GM19397 (cell line): Measurements from ENCODE around the gene TMEM59L.

Experiments
- ATAC-seq: cut with Tn5 transposase; IDR thresholded peaks from one replicate; pipeline ENCODE4 v1.9.1; 2021; ENCODE audit warnings: mild to moderate bottlenecking, moderate library complexity; ENCODE audit not compliant: unreplicated experiment

The TMEM59L gene

DNA sequence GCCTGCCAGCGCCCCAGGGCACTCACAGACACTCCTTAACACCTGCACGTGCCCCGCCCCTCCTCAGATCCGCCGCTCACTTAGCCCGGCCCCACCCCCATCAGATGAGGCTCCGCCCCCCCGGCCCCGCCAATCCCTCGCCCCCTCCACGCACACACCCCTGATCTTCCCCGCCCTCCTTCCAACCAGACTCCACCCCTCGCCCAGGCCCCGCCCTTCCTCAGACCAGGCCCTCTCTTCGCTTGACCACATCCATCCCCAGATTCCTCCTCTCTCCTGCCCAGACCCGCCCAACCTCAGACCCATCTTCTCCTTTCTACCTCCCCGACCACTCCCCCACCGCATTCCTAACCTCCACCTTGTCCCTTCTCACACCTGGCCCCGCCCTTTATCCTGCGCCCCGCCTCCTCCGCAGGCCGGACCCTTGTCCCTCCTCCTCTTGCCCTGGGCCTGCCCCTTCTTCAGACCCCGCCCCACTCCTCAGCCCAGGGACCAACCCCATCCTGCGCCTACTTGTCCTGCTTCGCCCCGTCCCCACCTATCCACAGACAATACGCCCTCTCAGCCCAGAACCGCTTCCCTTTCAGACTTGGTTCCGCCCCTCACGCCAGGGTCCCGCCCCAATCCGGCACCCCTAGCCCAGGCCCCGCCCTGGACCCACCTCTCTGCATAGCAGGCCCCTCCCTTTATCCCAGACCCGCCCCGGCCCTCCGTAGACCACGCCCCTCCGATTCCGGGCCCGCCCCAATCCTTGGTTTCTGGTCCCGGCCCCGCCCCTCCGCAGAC lies 23.7 kb downstream of the TMEM59L start:
- ATAC-seq: peak; percentile 86

DNA sequence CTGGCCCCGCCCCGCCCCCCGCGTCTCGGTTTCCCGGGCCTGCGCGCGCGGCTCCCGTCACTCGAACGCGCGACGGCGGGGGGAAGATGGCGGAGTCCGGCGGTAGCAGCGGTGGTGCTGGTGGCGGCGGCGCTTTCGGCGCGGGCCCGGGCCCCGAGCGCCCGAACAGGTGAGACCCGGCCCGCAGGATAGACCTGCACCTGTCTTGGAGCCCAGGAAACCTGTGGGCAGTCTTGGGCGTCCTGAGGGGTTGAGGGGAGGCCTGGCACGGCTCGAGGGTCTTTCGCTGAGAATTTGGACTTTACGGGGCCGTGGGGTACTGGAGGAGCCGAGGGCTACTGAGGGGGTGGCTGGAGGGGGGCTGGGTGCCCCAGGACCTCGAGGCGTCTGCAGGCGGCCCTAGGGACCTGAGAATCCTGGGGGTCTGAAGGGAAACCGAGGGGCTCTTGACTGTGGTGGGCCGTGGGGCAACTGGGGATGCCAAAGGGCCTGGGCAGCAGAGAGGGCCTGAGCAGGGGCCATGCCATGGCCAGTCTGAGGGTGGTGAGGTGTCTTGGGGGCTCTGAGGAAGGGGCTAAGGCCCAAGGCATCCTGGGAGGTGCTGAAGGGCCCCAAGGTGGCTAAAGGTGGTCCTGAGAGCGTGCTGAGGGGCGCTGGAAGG lies 24.4 kb downstream of the TMEM59L start, which contains the start of gene KLHL26:
Gene KLHL26, plus strand, starts transcription at position 60 of the 661 bp plus-strand sequence. Its CDS starts 27 bp downstream, at position 87.
- no peak for ATAC-seq

DNA sequence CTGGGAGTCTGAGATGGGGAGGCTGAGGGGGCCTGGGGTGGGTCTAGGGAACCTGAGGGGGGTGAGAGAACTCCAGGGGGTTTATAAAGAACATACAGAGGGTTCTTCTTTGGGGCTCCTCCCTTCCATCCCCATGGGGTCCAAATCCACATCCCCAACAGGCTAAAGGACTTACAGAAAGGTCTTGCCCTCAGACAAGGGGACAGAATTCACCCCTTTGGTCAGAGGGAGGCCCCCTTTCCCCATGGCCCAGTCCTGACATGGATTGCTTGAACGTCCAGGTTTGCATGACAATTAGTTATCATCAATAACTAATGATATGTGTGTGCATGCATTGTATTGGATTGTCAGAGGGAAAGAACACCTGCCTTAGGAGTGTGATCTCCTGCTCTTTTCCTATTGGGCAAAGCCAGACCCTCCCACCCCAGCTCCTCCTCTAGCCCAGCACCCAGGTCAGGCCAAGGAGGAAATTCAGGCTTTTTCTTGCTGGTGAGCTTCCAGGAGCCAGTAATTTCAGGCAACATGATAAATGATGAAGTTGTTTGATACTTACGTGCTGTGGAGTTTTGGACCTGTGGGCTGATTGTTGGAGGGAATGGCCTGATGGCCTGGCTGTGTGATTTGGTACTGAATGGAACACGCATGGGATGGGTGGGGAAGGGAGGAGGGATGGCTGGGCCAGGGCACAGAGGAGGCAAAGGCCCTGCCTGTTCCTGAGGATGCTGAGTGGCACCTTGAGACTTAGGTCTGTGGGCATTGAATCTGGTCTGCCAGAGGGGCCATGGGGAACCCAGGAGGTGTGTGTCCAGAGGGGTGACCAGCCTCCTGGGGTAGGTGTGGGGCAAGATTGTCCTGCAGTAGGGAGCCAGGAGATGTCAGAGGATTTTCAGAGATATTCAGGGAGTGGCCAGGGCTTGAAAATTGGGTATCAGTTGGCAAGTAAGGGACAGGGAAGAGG lies 25.3 kb downstream of the TMEM59L start:
- no peak for ATAC-seq

DNA sequence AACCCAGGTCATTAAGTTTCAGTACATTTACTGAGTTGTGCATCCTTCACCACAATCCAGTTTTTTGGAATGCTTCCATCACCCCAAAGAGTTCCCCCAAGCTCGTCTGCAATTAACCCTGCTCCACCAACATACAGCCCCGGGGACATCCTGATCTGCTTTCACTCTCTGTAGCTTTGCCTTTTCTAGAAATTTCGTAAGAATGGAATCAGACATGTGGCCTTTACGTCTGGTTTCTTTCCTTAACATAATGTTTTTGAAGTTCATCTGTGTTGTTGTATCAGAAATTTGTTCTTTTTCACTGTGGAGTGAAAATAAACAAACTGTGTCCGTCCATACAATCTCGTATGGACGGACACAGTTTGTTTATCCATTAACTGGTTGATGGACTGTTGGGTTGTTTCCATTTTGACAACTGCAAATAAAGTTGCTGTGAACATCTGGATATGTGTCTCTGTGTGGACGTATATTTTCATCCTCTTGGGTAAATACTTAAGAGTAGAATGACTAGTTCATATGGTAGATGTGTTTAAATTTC lies 27.1 kb downstream of the TMEM59L start:
- ATAC-seq: no peak

DNA sequence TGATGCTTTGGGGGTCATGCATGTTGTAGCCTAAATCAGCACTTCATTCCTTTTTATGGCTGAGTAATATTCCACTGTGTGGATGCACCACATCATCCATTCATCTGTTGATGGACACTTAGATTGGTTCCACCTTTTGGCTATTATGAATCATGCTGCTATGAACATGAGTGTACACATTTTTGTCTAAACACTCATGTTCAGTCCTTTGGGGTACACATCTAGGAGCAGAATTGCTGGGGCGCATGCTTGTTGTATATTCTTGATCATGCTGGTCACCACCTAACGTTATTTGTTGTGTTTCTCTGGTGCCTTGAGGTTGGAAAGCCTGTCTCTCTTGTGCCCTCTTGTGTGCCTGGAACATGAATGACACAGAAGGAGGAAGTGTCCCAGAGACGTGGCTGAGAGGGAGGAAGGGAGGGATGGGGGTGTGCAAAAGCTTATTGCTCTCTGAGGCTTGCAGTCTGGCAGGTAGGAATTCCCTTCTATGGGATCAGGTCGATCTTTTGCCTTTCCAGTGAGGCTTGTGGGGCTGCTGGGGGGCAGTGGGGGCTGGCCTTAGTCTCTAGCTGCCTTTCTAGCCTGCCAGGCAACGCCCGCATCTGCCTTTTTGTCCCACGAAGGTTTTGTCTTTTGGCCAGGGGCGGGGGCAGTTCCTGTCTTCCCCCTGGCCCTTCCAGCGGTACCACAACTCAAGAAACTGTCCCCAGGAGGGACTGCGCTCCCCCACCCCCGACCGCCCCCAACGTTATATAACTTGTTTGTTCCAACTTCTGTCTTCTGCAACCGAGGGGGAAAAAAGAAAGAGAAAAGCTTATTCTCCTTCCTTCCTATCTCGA lies 31.7 kb downstream of the TMEM59L start:
- ATAC-seq: no peak

DNA sequence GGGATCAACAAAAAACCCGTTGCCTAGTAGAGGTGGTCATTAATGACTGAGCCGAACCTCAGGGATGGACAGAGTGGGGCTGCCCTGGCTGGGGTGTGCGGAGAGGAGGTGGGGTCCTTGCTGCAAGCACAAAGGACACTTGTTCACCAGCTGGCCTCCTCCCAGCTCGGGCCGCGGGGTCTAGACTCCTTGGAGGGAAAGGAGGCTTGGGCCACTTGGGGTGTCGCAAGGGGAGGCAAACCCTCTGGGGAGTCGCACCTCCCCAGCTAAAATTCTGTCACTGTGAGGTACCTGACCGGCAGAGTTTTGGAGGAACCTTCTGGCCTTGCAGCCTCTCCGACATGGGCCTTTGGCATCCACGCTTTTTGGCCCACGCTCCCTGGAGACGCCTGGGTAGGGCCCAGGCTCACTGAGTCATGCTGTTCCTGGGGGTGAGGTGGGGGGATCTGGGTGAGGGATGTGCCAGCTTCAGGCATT lies 32.4 kb downstream of the TMEM59L start:
- no peak for ATAC-seq

DNA sequence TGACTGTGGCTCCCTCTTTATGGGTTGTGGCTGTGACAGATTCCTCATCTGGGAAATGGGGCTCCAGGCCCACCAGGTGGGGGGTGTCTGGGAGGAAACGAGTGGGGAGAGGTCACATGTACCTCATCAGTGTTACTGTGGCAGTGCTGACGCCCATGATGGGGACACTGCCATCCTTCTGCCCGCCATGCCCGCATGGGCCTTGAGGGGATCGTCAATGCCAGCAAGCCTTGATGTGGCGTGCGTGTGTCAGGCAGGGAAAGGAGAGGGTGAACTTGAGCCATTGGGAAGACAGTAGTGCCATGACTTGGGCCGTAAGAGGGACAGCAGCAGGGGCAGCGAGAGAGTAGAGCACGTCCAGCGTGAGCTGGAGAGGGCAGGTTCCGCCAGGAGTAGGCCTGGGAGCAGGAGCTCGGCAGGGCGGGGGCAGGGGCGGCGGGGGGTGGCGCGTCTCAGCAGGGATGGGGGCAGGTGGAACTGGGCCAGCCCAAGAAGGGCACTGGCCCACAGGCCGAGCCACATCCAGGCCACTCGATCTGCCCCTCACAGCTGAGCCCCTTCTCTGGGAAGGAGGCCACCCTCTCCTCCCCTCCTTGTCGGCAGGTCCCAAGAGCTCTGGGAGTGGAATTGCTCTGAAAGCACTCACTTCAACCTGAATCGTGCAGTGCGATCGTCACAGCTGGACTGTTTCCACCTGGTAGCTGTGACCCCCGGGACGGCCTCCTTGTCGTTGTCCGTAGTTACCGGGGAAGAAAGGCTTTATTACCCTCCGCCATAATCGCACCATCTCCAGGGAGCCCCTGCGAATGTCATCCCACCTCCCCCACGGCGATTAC lies 34.1 kb downstream of the TMEM59L start:
- ATAC-seq: no peak

DNA sequence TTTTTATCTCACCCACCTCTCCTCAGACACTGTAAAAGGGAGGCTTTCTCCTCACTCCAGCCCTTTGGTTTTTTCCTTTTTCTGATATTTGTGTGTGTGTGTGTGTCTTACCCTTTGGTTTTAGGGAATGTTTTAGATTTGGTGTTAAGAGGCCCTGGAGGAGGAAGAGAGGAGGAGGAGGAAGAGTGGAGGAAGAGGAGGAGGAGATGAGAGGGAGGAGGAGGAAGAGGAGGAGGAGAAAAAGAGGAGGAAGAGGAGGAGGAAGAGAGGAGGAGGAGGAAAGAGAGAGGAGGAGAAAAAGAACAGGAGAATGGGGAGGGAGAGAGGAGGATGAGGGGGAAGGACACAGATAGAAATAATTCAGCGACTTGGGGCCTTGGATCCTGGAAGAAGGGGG lies 34.7 kb downstream of the TMEM59L start:
- no peak for ATAC-seq

DNA sequence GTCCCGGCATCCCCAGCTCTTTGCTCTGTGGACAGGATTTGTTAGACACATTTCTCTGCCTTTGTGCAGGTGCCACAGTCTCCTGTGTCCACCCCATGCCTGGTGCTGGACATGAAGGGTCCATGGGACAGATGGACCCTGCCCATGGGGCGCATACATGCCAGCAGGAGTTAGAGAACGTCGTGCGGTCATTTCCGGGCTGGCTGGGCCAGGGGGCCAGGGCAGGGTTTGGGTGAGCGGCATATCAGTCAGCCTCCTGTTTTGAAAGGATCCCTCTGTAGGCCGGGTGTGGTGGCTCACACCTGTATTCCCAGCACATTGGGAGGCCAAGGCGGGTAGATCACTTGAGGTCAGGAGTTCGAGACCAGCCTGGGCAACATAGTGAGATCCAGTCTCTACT lies 35.1 kb downstream of the TMEM59L start:
- no peak for ATAC-seq

DNA sequence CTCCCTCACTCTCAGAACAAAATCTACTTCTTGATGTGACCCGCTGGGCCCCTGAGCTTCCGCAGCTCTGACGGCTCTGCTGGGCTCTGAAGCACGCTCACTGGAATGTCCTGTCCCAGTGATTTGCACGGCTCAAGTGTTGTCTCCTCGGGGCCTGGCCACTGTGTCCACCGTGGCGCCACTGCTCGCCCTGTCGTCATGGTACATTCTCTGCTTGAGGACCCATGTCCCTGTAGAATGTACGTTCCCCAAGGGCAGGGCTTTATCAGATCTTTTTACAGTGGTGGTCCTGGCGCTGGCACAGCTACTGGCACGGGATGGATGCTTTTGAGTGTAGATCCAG lies 36.3 kb downstream of the TMEM59L start:
- ATAC-seq: no peak

DNA sequence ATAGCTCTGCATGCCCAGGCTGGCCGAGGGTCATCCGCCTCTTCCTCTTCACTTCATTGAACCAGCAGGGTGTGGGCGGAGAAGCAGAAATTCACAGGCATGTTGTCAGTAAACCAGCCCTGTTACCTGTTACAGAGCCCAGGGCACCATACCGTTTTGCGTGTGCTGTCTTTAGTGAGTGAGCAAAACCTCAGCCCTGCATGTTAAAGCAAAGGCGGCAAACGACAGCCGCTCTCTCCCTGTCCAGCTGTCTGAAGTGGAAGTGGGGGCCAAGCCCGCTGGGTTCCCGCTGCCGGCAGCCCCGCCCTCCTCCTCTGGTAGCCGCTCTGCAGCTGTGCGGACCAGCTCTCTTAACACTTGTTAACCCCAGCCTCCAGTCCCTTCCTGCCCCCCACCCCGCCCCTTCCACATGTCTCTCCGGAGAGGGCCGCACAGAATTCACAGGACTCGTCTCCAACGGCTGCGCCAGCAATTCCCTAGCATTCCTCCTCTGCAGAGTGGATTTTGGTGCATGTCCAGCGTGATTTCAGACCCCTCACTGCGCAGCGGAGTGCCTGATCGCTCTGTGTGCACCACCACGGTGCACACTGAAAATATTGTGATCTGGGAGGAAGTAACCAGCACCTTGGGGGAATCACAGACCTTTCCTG lies 36.8 kb downstream of the TMEM59L start:
- ATAC-seq: peak; percentile 54

DNA sequence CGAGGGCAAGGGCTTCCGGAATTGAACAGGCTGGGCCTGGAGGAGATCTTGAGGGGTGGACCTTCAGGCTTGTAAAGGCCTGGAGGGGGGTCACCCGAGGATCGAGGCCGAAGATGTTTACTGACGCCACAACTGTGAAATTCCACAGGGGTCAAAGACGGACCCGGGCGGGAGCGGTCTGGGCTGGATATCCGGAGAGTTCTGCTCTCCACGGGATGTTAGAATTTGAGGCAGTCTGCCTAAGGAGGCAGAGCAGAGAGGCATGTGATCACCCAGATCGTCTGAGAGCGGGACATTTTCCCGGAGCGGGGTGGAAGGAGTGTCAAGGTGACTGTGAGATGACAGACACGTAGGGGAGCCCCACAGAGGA lies 37.3 kb downstream of the TMEM59L start:
- ATAC-seq: no peak

DNA sequence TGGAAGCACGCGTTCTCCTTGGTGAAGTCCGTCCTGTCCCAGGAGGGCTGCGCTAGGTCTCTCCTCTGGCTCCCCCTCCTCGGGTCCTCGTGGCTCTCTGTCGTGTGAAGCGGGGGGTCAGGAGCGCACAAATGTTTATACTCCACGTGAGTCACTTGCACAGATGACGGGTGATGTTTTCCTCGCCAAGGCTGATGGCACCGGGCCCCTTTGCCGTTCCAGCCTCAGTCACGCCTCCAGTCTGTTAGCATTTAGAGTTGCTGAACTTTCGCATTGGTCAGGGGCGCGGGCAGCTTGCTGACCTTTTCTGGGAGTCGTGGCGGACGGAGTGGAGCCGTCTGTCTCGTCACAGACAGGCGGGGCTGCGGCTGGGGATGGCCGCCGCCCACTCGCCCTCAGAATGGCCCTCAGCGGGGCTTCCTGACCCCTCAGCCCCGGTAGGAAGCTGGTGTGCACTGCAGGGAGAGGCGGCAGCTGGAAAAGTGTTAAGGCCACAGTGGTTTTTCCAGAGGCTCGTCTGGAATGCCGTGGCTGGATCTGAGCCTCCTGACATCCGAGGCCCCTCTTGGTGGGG lies 37.9 kb downstream of the TMEM59L start:
- no peak for ATAC-seq

DNA sequence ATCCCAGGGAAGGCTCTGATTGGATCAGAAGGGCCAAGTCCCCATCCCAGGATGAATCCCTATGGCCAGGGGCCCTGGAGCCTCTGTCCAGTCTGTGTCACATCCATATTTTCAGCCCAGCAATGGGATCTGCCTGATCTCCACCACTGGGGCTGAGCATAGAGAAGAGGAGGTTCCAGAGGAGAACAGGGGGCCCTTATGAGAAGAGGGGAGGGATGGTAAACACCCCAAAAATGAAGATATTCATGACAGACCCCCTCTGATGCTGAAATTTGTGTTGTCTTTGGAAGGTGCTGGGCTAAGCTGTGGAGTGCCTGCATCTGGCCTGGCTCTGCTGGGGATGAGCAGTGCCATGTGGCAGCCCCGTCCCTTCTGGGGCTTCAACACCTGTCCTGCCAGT lies 38.6 kb downstream of the TMEM59L start:
- ATAC-seq: no peak

DNA sequence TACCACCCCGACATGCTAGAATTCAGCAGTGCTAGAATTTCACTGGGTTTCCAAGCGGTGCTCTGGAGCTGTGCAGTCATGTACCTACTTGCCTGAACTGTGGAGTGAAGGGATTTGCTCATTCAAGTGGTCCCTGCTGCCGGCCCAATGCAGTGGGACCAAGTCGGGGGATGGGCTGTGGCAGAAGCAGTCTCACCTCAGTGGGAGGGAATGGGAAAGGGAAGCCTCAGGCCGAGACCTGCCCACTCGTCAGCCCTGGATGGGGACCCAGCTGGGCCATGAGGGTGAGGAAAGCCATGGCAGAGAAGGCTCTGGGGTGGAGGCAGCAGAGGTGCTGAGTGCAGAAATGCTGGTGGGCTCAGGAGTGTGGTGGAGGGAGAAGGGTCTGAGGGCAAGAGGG lies 39.1 kb downstream of the TMEM59L start:
- ATAC-seq: no peak

DNA sequence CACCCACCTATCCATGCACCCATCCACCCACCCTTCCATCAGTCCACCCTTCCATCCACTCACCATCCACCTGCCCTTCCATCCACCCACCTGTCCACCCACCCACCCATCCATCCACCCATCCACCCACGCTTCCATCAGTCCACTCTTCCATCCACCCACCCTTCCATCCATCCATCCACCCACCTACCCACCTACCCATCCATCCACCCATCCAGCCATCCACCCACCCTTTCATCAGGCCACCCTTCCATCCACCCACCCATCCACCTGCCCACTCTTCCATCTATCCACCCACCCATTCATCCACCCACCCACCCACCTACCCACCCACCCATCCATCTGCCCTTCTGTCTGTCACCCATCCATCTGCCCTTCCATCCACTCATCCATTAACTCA lies 41.2 kb downstream of the TMEM59L start:
- no peak for ATAC-seq

DNA sequence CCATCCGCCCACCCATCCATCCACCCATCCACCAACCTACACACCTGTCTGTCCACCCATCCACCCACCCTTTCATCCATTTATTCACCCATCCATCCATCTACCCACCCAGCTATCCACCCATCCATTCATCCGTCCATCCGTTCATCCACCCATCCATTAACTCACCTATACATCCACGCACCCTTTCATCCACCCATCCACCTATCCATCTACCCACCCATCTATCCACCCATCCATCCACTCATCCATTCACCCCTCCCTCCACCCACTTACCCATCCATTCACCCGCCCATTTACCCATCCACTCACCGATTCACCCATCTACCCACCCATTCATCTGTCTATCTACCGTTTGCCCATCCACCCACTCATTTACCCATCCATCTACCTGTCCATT lies 41.8 kb downstream of the TMEM59L start:
- no peak for ATAC-seq

DNA sequence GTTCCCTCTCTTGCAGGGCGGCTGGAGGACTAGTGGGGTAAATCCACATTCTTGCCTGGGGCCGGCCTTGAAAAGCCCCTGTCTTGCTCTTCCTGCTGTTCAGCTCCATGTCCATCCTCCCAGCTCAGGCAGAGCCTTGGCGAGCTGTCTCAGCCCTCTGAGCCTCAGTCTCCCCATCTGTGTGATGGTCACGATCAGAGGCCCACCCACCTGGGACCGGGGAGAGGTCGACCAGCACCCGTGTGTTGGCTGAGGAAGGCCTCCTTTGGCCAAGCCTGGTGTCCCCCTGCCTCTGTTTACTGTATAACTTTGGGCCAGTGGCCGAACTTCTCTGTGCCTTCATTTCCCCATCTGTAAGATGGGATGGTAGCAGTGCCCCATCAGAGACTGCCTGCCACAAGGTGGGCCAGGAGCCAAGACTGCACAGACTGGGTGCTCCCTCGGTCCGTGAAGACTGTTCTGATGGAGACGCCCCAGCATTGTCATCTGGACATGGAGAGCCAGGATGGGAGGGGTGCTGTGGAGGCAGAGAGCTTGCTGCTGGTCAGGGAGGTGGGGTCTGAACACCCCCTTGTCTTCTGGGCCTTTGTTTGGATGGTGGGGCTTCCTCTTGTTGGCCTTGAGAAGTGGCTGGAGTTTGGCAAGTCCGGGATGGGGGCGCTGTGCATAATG lies 42.6 kb downstream of the TMEM59L start:
- no peak for ATAC-seq
